GM12874 (cell line): ENCODE measurements around the gene C5.

Experiments
- CTCF ChIP-seq: IDR thresholded peaks from 2 replicates; pipeline ENCODE4 v1.5.1; 2011; ENCODE audit warnings: low read depth, mild to moderate bottlenecking, control low read depth, low read length, moderate library complexity; ENCODE audit not compliant: insufficient read depth

The C5 gene

GRCh38 chr9:121038362-121038761 is 11.7 kb downstream of the C5 start:
- TF ChIP-seq CTCF = no peak

GRCh38 chr9:121034529-121034928 is 15.5 kb downstream of the C5 start:
- TF ChIP-seq CTCF = no peak

- TF ChIP-seq CTCF = no peak
Observed at GRCh38 chr9:121029469-121029868, 20.6 kb downstream of the C5 start.

GRCh38 chr9:121026768-121027167 is 23.3 kb downstream of the C5 start:
- TF ChIP-seq CTCF = no peak

GRCh38 chr9:121026260-121026691 is 23.8 kb downstream of the C5 start:
- no peak for TF ChIP-seq CTCF

- no peak for TF ChIP-seq CTCF
Observed at GRCh38 chr9:121024237-121024636, 25.8 kb downstream of the C5 start.

- TF ChIP-seq CTCF = no peak
Observed at GRCh38 chr9:121023064-121023463, 27.0 kb downstream of the C5 start.

GRCh38 chr9:121021301-121021700 is 28.8 kb downstream of the C5 start:
- no peak for TF ChIP-seq CTCF
